ENCODE results near the gene RGS7.

GRCh38 chr1:240763771-240764170 is 593.2 kb downstream of the RGS7 start:
- TF ChIP-seq POLR2A (IDR thresholded peaks at IDR 0.05) (no peak), CTCF (IDR thresholded peaks at IDR 0.05) (no peak), POLR2AphosphoS5 (IDR thresholded peaks at IDR 0.05) (no peak), EP300 (IDR thresholded peaks at IDR 0.05) (no peak)

Measured in gastroesophageal sphincter (tissue), 3 donors.